Umbilical cord (tissue), 2 donors: ENCODE measurements around the gene SMIM45. TPM values are rescaled to one million over a fixed set of nuclear protein-coding genes. Genes with fewer than 3 reads are reported as not detected.

Experiments
- DNase-seq: peaks from one replicate; pipeline ENCODE4 v3.0.0-alpha.2; 2015; ENCODE audit warnings: low spot score
- total RNA-seq: library from RNA; depleted of rRNA; stranded (reverse); fragments of >200 nt; gene quantifications from one replicate; pipeline ENCODE4 v1.2.3, GENCODE V29; 2014; ENCODE audit warnings: low replicate concordance; ENCODE audit not compliant: insufficient read depth

Gene SMIM45

GRCh38 chr22:42001121-42001520 is 49.2 kb downstream of the SMIM45 start:
- DNase-seq, result no peak

- no peak for DNase-seq
These were observed 49.8 kb downstream of the SMIM45 start for GRCh38 chr22:42001706-42002105.

- DNase-seq, result no peak
These were observed 56.0 kb downstream of the SMIM45 start for GRCh38 chr22:42007922-42008321.

Other genes with a start within 250 kb of the SMIM45 start
- 7.5 TPM for gene CCDC134, start 151.5 kb upstream of the SMIM45 start, total RNA-seq
- 26.0 TPM for gene SREBF2, start 119.0 kb upstream of the SMIM45 start, total RNA-seq
- gene SHISA8, start 37.1 kb upstream of the SMIM45 start, total RNA-seq, result not detected
- 0.48 TPM for gene TNFRSF13C, start 25.3 kb upstream of the SMIM45 start, total RNA-seq
- not detected for gene CENPM, start 5.0 kb upstream of the SMIM45 start, total RNA-seq
- gene SEPTIN3, start 17.3 kb downstream of the SMIM45 start, total RNA-seq, result 0.48 TPM
- 6.0 TPM for gene WBP2NL, start 46.6 kb downstream of the SMIM45 start, total RNA-seq
- 34.9 TPM for gene NAGA, start 118.7 kb downstream of the SMIM45 start, total RNA-seq
- 15.4 TPM for gene PHETA2, start 122.1 kb downstream of the SMIM45 start, total RNA-seq
- gene SMDT1, start 127.5 kb downstream of the SMIM45 start, total RNA-seq, result 0.96 TPM
- gene NDUFA6, start 138.6 kb downstream of the SMIM45 start, total RNA-seq, result 34.2 TPM
- 1.2 TPM for gene CYP2D6, start 178.7 kb downstream of the SMIM45 start, total RNA-seq